HCT116 (cell line): ENCODE measurements around the gene SLC2A1. TPM values are rescaled to one million over a fixed set of nuclear protein-coding genes. Genes with fewer than 3 reads are reported as not detected.

Experiments used
- ATAC-seq: fragments of 200-7000 bp; cut with Tn5 transposase; 2 replicates; pipeline ENCODE4 v1.9.1; 2020; ENCODE audit warnings: mild to moderate bottlenecking, moderate library complexity
- BruUV-seq: library from RNA; stranded (reverse); fragments of 400-500 nt; replicated peaks from 2 replicates; lab custom pipeline; 2021; lab: Mats Ljungman, UMichigan
- CTCF ChIA-PET: fragments of 300-600 bp; sonication (Branson Sonifier 250); formaldehyde crosslinking; loops from one replicate; lab custom pipeline; 2021; ENCODE audit warnings: antibody characterized with exemption; lab: Charles Lee
- POLR2A ChIA-PET: fragments of 300-600, 350-600 bp; sonication (Branson Sonifier 250); formaldehyde crosslinking; loops from one replicate; lab custom pipeline; 2021; ENCODE audit warnings: antibody characterized with exemption; lab: Charles Lee
- RAD21 ChIA-PET, 2 experiments: fragments of 300-600 bp; sonication (Branson Sonifier 250); formaldehyde crosslinking; loops; one replicate each; lab custom pipeline; 2023; ENCODE audit warnings: low total read pairs in 2 of 2; ENCODE audit not compliant: uncharacterized antibody in 2 of 2, unreplicated experiment in 2 of 2, low non-redundant PET in 1 of 2; lab: Charles Lee
- DNase-seq: peaks from one replicate; pipeline ENCODE4 v3.0.0-alpha.2; 2010; ENCODE audit warnings: low read depth, low spot score
- H2AFZ ChIP-seq: fragments of 200-600 bp; shearing (Covaris generic), sonication (generic); 2 replicates; pipeline ENCODE4 v1.6.1; 2017; ENCODE audit warnings: low read depth, mixed run types, mixed read lengths, antibody characterized with exemption, low read length; ENCODE audit not compliant: poor library complexity, severe bottlenecking
- H3K27ac ChIP-seq: 2 replicates; pipeline ENCODE4 v1.5.1; 2012; ENCODE audit warnings: low read depth, low read length
- H3K27me3 ChIP-seq: fragments of 200-600 bp; sonication (generic); 2 replicates; pipeline ENCODE4 v1.6.1; 2016; ENCODE audit warnings: mixed run types, low read length, mixed read lengths; ENCODE audit not compliant: insufficient read depth
- H3K36me3 ChIP-seq, 2 experiments: fragments of 200-500 bp in 1 of 2; fragments of 200-600 bp in 1 of 2; sonication (Bioruptor generic) in 1 of 2; sonication (generic) in 1 of 2; 2 replicates each; pipeline versions ENCODE4 v1.5.1 to v1.6.1; 2014 to 2016; ENCODE audit warnings: low read length in 2 of 2, inconsistent platforms in 1 of 2, mixed read lengths in 1 of 2, mixed run types in 1 of 2; ENCODE audit not compliant: insufficient read depth in 2 of 2, control insufficient read depth in 1 of 2
- H3K4me1 ChIP-seq, 2 experiments: fragments of 200-600 bp in 1 of 2; sonication (generic) in 1 of 2; 2 replicates each; pipeline versions ENCODE4 v1.5.1 to v1.6.1; 2012 to 2017; ENCODE audit warnings: low read length in 2 of 2, inconsistent platforms in 1 of 2, mild to moderate bottlenecking in 1 of 2, mixed read lengths in 1 of 2, mixed run types in 1 of 2, moderate library complexity in 1 of 2; ENCODE audit not compliant: insufficient read depth in 2 of 2, control insufficient read depth in 1 of 2
- H3K4me2 ChIP-seq: fragments of 200-600 bp; sonication (generic); 2 replicates; pipeline ENCODE4 v1.6.1; 2017; ENCODE audit warnings: mixed run types, low read length, mixed read lengths
- H3K4me3 ChIP-seq, 2 experiments: fragments of 200-600 bp in 1 of 2; sonication (generic) in 1 of 2; replicated peaks in 1 of 2; 2 replicates each; pipeline ENCODE4 v1.5.1; 2011 to 2016; ENCODE audit warnings: low read length in 2 of 2, control low read depth in 1 of 2, low read depth in 1 of 2, mild to moderate bottlenecking in 1 of 2, mixed read lengths in 1 of 2, mixed run types in 1 of 2
- H3K79me2 ChIP-seq: fragments of 200-600 bp; sonication (generic); 2 replicates; pipeline ENCODE4 v1.6.1; 2017; ENCODE audit warnings: mild to moderate bottlenecking, mixed run types, low read length, moderate library complexity, mixed read lengths; ENCODE audit not compliant: insufficient read depth
- H3K9ac ChIP-seq: fragments of 200-600 bp; sonication (generic); 2 replicates; pipeline ENCODE4 v1.6.1; 2016; ENCODE audit warnings: low read length, mixed read lengths
- H3K9me2 ChIP-seq: fragments of 200-600 bp; sonication (generic), shearing (Covaris generic); 2 replicates; pipeline ENCODE4 v1.6.1; 2017; ENCODE audit warnings: mixed run types, mild to moderate bottlenecking, moderate library complexity; ENCODE audit not compliant: insufficient read depth
- H3K9me3 ChIP-seq, 2 experiments: fragments of 200-500 bp in 1 of 2; fragments of 200-600 bp in 1 of 2; sonication (Bioruptor generic) in 1 of 2; sonication (generic) in 1 of 2; 2 replicates each; pipeline ENCODE4 v1.6.1; 2014 to 2017; ENCODE audit warnings: low read length in 2 of 2, mixed read lengths in 2 of 2, inconsistent platforms in 1 of 2, low read depth in 1 of 2, mild to moderate bottlenecking in 1 of 2, mixed run types in 1 of 2, moderate library complexity in 1 of 2; ENCODE audit not compliant: control insufficient read depth in 1 of 2, insufficient read depth in 1 of 2
- H4K20me1 ChIP-seq: fragments of 200-600 bp; sonication (generic), shearing (Covaris generic); 2 replicates; pipeline ENCODE4 v1.6.1; 2017; ENCODE audit warnings: mixed run types, mild to moderate bottlenecking, moderate library complexity; ENCODE audit not compliant: insufficient read depth
- EZH2phosphoT487 ChIP-seq: fragments of 200-600 bp; IDR thresholded peaks from 2 replicates; pipeline ENCODE4 v1.6.1; 2018; ENCODE audit warnings: antibody characterized with exemption, borderline replicate concordance
- FOSL1 ChIP-seq: IDR thresholded peaks from 2 replicates; pipeline ENCODE4 v1.6.1; 2012; ENCODE audit warnings: low read depth
- TCF7L2 ChIP-seq: IDR thresholded peaks from 2 replicates; pipeline ENCODE4 v1.7.0; 2011; ENCODE audit warnings: borderline replicate concordance, inconsistent platforms; ENCODE audit not compliant: insufficient read depth, insufficient read length; ENCODE audit errors: extremely low read depth
- ZNF274 ChIP-seq: fragments of 200-500 bp; sonication (Bioruptor generic); IDR thresholded peaks from 2 replicates; pipeline ENCODE4 v1.6.1; 2014; ENCODE audit warnings: mild to moderate bottlenecking, low read depth, low read length, inconsistent platforms
- intact Hi-C: fragments of 100-400 bp; cut with micrococcal nuclease; formaldehyde crosslinking; loops from 2 replicates; pipeline ENCODE4 v1.10.0; 2022
- total RNA-seq: library from RNA; stranded (reverse); gene quantifications from one replicate; pipeline ENCODE4 v1.2.1, GENCODE V29; 2021; ENCODE audit not compliant: unreplicated experiment
- TF ChIP-seq, protein P1 (sequence below): IDR thresholded peaks from 2 replicates; pipeline ENCODE4 v1.6.1; 2012; ENCODE audit warnings: low read depth
- TF ChIP-seq, protein P2 (sequence below): IDR thresholded peaks from 2 replicates; pipeline ENCODE4 v1.6.1; 2012

Gene SLC2A1
- total RNA-seq, 1 experiment from 2014 or later: 248 TPM

DNA sequence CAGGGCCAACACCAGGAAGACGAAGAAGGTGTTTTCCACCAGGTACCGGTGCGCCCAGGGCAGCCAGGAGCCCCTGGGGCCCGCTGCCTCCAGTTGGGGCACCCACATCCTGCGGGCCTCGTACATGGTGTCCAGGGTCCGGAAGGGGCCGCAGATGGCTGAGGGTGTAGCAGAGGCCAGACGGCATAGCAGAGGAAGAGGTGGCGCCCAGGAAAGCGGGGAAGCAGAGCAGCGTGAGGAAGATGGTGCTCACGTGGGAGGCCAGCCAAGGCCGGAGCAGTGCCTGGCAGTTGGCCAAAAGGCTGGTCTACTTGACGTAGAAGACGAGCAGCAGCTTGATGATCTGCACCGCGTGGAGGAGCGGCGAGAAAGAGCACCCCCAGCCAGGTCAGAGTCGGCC lies 71.9 kb downstream of the SLC2A1 start:
- Histone ChIP-seq H3K36me3 (no peaks in the 10 kb centered on the region), H3K4me2 (no peak overlapping the region), H3K27me3 (no peaks in the 10 kb centered on the region), H4K20me1 (no peaks in the 10 kb centered on the region), H3K9me2 (no peaks in the 10 kb centered on the region), H2AFZ (no peak overlapping the region), H3K9ac (no peak overlapping the region), H3K4me1 (no peaks in the 10 kb centered on the region), H3K4me3 (no peak overlapping the region), H3K9me3 (no peaks in the 10 kb centered on the region), H3K79me2 (no peaks in the 10 kb centered on the region), H3K27ac (no peak overlapping the region)
- no peak for DNase-seq
- no peak for ATAC-seq
- CTCF ChIA-PET: no interaction called here
- POLR2A ChIA-PET: no interaction called here
- intact Hi-C loops: no loop called here
- TF ChIP-seq TCF7L2: no peak
- TF ChIP-seq FOSL1: no peak
- TF ChIP-seq, protein P1, sequence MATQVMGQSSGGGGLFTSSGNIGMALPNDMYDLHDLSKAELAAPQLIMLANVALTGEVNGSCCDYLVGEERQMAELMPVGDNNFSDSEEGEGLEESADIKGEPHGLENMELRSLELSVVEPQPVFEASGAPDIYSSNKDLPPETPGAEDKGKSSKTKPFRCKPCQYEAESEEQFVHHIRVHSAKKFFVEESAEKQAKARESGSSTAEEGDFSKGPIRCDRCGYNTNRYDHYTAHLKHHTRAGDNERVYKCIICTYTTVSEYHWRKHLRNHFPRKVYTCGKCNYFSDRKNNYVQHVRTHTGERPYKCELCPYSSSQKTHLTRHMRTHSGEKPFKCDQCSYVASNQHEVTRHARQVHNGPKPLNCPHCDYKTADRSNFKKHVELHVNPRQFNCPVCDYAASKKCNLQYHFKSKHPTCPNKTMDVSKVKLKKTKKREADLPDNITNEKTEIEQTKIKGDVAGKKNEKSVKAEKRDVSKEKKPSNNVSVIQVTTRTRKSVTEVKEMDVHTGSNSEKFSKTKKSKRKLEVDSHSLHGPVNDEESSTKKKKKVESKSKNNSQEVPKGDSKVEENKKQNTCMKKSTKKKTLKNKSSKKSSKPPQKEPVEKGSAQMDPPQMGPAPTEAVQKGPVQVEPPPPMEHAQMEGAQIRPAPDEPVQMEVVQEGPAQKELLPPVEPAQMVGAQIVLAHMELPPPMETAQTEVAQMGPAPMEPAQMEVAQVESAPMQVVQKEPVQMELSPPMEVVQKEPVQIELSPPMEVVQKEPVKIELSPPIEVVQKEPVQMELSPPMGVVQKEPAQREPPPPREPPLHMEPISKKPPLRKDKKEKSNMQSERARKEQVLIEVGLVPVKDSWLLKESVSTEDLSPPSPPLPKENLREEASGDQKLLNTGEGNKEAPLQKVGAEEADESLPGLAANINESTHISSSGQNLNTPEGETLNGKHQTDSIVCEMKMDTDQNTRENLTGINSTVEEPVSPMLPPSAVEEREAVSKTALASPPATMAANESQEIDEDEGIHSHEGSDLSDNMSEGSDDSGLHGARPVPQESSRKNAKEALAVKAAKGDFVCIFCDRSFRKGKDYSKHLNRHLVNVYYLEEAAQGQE: no peak
- no peak for TF ChIP-seq EZH2phosphoT487
- no peak for TF ChIP-seq ZNF274
- TF ChIP-seq, protein P2, sequence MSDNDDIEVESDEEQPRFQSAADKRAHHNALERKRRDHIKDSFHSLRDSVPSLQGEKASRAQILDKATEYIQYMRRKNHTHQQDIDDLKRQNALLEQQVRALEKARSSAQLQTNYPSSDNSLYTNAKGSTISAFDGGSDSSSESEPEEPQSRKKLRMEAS: no peak
- RAD21 ChIA-PET: no interaction called here
- no TSS peak for BruUV-seq
